Stimulated activated CD4-positive, alpha-beta T cell treated with anti-CD3 and anti-CD28 coated beads, Interleukin-12 subunit alpha, Interleukin-12 subunit beta, amount 100 ng/mL, for 48 hours (primary cell): ENCODE data around the gene IFNL2.

Experiments
- DNase-seq, 3 donors: peaks; one replicate each; pipeline ENCODE4 v3.0.0-alpha.2; 2020; ENCODE audit warnings: low read depth in 2 of 3, low spot score in 1 of 3

The IFNL2 gene

DNA sequence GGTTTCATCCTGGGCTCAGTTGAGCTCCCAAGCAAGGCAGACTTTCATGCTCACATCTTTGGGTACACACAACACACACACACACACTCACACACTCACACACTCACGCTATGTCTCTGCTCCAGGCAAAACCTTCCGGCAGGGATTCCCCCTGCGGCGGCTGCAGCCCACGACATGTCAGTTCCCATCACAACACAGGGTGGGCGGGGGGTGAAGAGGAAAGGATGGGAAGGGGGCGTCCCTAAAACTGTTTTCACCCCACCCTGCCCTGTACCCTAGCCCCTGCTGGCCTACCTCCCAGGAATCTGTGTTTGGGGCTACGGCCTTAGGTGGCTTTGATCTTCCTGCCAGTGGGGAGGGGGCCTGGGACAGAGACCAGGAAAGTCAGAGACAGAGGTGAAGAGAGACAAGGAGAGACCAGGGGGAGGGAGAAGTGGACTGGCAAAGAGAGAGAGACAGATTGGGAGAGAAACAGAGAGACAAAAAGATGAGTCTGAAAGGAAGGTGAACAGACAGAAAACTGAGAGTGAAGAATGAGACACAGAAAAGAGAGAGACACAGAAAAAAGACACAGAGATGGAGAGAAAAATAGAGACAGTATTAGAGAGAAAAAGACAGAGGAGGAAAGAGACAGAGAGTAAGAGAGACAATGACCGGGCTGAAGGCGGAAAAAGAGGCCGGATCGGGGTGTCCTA, 48.6 kb downstream of the IFNL2 start:
- DNase-seq: no peak

DNA sequence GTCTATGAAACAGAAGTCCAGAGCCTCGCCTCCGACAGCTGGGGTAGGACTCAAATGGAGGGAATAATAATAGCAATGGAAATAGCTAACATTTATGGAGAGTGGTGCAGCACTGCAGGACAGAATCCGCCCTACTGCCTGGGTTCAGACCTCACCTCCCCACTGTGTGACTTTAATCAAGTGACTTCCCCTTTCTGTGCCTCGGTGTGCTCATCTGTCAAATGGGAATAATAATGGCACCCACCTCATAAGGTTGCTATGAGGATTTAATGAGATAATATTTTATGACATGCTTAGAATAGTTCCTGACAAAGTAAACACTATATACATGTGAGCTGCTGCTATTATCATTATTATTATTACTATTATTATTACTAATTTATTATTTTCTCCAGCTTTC, 49.3 kb downstream of the IFNL2 start:
- DNase-seq: no peak

DNA sequence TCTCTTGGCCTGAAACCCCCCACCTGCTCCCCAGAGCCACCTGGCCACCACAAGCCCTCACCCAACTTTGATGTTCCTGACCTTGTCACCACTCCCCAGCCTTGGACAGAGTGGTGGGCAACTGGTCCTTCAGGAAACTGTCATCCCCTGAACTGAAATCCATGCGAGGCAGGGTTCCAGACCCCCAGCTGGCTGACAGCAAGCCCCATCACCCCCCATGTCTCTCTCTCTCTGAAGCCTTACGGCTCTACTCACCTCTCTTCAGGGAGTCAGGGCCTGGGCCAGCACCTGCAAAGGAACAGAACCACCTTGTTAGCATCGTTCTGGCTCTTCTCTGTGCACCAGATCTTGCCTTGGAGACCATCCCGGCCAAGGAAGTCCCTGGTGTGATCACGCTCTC, 49.9 kb downstream of the IFNL2 start:
- no peak for DNase-seq

DNA sequence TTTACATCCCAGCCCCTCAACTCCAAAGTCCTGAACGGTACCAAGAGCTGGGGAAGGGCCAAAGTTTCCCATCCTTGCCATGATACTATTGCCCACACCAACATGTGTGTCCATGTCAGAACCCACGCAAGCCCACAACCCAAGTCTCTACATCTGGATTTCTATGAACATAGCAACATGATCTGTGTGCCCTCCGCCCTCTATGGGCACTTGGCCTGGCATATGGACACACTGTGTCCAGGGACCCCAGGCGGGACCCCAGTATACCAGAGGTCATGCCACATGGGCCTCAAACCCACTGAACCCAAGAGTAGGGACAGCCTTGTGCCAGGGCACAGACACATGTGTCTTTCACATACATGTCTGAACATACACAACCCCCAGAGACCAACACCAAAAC, 50.5 kb downstream of the IFNL2 start:
- DNase-seq: no peak

DNA sequence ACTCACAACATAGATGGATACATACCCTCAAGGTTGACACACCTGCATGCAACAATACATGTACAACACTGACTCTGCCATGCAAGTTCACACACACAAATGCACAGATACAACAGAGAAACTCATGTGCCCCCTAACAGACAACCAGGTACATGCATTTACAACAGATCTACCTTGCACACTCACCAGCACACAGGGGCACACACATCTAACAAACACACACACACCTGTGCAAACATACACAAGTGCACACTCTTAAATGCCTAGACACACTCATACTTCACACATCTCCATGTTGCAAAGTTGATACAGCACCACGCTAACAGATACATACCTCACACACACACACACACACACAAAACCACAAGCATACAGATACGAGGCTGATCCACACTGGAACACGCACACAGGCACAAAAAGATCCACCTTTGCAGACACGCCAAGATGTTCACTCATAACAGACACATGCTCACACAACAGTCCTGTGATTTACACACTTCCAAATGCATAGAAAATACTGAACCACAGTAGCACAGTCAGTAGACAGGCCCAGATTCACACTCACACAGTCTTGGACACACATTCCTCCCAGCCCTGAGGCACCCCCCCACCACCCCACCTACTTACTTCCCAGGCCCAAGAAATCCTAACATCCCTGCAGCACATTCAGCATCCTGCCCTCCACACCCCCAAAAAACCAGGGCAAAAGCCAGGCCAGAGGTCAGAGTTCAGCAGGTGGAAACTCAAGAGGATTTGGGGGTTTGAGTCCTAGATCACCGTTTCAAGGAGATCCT, 51.1 kb downstream of the IFNL2 start:
- no peak for DNase-seq
